ENCODE measurements around the gene AKT3. TPM values are rescaled to one million over a fixed set of nuclear protein-coding genes. Genes with fewer than 3 reads are reported as not detected.

AKT3 gene
- total and polyA plus RNA-seq, 11 donors, result 3.2 to 27.9 (median 16.6) TPM

GRCh38 chr1:243686159-243686558 lies 163.9 kb downstream of the AKT3 start:
- peaks cover 0 to 34% (median 0%) of the 10 kb centered on the region in 9 donors for H3K36me3 ChIP-seq
- TF ChIP-seq CTCF (IDR thresholded peaks at IDR 0.05) (no peak), POLR2A (IDR thresholded peaks at IDR 0.05) (no peak)
- H3K9me3 ChIP-seq, result no peaks in the 10 kb centered on the region
- H3K27ac ChIP-seq, result no peak overlapping the region
- WGBS, 4 donors, result 86 to 97% (median 95%) methylated on average over 1 of the region's 1 CpG
- no peaks in the 10 kb centered on the region for H3K4me1 ChIP-seq
- no peaks in the 10 kb centered on the region for H3K27me3 ChIP-seq
- H3K4me3 ChIP-seq, result no peak overlapping the region
- DNase-seq, result no peak
- no peak for ATAC-seq
- intact Hi-C loops (cut with DNase I), result no loop called here

DNA sequence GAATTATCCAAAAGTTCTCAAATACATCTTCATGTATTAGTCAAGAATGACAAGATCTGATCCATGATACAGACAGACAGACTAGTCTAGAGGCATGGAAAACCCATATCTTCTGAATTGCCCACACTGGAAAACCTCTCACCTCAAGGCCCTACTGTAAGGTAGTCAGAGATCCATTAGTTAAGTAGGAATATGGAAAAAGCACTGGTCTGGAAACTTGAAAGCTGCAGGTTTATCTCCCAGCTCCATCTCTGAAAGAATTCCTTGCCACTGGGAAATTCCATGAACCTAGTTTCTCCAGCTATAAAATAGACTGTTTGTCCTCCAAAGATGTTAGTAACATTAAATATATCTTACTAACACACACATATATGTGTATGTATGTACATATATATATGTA lies 169.2 kb downstream of the AKT3 start:
- H3K4me3 ChIP-seq, result no peak overlapping the region
- no peaks in the 10 kb centered on the region for H3K9me3 ChIP-seq
- H3K36me3 ChIP-seq, result peaks cover 0 to 9% (median 0%) of the 10 kb centered on the region in 9 donors
- no peaks in the 10 kb centered on the region for H3K27me3 ChIP-seq
- H3K27ac ChIP-seq, result no peak overlapping the region
- intact Hi-C loops (cut with DNase I), result no loop called here
- DNase-seq (no peak), ATAC-seq (no peak)
- no peak for TF ChIP-seq POLR2A (IDR thresholded peaks at IDR 0.05)
- TF ChIP-seq CTCF (IDR thresholded peaks at IDR 0.05), result no peak
- no peaks in the 10 kb centered on the region for H3K4me1 ChIP-seq

- Histone ChIP-seq H3K36me3 (peaks cover 0 to 3% (median 0%) of the 10 kb centered on the region in 9 donors), H3K4me3 (no peak overlapping the region), H3K4me1 (no peaks in the 10 kb centered on the region), H3K9me3 (no peaks in the 10 kb centered on the region), H3K27me3 (no peaks in the 10 kb centered on the region), H3K27ac (no peak overlapping the region)
- intact Hi-C loops (cut with DNase I), result no loop called here
- DNase-seq (no peak), ATAC-seq (no peak)
- WGBS, 4 donors, result 89 to 94% (median 92%) methylated on average over 3 of the region's 3 CpGs
- TF ChIP-seq POLR2A (IDR thresholded peaks at IDR 0.05), result no peak
- TF ChIP-seq CTCF (IDR thresholded peaks at IDR 0.05), result no peak
These were observed 177.4 kb downstream of the AKT3 start for GRCh38 chr1:243672539-243673074.

DNA sequence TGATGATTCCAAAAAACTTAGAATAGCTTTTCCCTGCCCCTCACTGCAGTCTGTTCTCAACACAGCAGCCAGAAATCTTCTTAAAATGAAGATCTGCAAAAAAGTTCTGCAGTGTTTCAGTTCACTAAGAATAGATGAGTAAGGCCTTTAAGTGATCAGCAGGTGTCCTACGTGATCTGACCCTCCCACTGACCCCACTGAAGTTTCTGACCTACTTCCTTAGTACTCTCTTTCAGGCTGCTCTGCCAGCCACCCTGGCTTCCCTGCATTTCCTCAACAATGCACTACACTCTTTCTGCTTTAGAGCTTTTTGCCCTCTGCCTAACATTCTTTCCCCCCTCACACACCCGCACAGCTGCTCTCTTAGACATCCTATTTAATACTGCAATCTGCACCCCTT lies 182.5 kb downstream of the AKT3 start:
- Histone ChIP-seq H3K4me1 (no peaks in the 10 kb centered on the region), H3K4me3 (no peak overlapping the region), H3K27me3 (no peaks in the 10 kb centered on the region), H3K36me3 (peaks cover 0 to 16% (median 0%) of the 10 kb centered on the region in 9 donors), H3K9me3 (no peaks in the 10 kb centered on the region), H3K27ac (no peak overlapping the region)
- ATAC-seq (no peak), DNase-seq (no peak)
- WGBS, 4 donors, result 87 to 94% (median 89%) methylated on average over 2 of the region's 2 CpGs
- TF ChIP-seq POLR2A (IDR thresholded peaks at IDR 0.05), result no peak
- intact Hi-C loops (cut with DNase I), result no loop called here

DNA sequence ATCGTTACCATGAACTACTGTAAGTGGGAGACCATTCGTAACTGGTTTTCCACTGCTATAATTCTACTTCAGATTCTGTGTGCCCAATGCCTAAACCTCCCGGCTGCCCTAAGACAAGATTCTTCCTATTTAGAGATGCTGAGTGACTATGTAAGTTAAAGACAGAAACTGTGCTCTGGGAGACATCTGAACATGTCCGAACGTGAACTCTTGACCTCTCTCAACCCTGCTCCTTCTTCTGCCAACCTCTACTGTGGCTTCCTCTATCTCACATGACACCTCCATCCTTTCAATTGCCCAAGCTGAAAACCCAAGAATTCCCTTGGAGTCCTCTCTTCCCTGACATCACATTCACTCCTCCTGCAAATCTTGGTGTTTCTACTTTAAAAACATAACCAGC lies 182.9 kb downstream of the AKT3 start:
- intact Hi-C loops (cut with DNase I), result no loop called here
- no peak for TF ChIP-seq CTCF (IDR thresholded peaks at IDR 0.05)
- no peak for TF ChIP-seq POLR2A (IDR thresholded peaks at IDR 0.05)
- H3K27ac ChIP-seq, result no peak overlapping the region
- H3K4me3 ChIP-seq, result no peak overlapping the region
- DNase-seq (no peak), ATAC-seq (no peak)
- H3K27me3 ChIP-seq, result no peaks in the 10 kb centered on the region
- no peaks in the 10 kb centered on the region for H3K4me1 ChIP-seq
- peaks cover 0 to 17% (median 0%) of the 10 kb centered on the region in 9 donors for H3K36me3 ChIP-seq
- WGBS, 4 donors, result 86 to 94% (median 93%) methylated on average over 5 of the region's 5 CpGs
- H3K9me3 ChIP-seq, result peaks cover 0 to under 1% (median 0%) of the 10 kb centered on the region in 12 donors

All from heart left ventricle (tissue), 16 donors.